Fibroblast of skin of scalp (primary cell): Measurements from ENCODE around the gene SDHB.
A peak's percentile ranks its signal among the peaks of the same experiment; 100 is the strongest.

Experiments used
- DNase-seq: peaks from one replicate; pipeline ENCODE4 v3.0.0-alpha.2; 2013

The SDHB gene

GRCh38 chr1:16986113-16986512, 67.7 kb downstream of the SDHB start:
- no peak for DNase-seq

GRCh38 chr1:16984717-16985116, 69.1 kb downstream of the SDHB start:
- peak; percentile 92 for DNase-seq

GRCh38 chr1:16983649-16984048, 70.2 kb downstream of the SDHB start:
- DNase-seq = no peak

- DNase-seq = no peak
Measured at GRCh38 chr1:16982902-16983301, 70.9 kb downstream of the SDHB start.

- DNase-seq = peak; percentile 93
Measured at GRCh38 chr1:16981269-16981849, 72.5 kb downstream of the SDHB start.

GRCh38 chr1:16980473-16981268, 73.2 kb downstream of the SDHB start, which contains the start of gene MFAP2:
TSS of gene MFAP2 (minus strand) at chr1:16980620. CDS start at chr1:16978273, 2,347 bp downstream.
- peak; percentile 68 for DNase-seq

- DNase-seq = peak; percentile 67
Measured at GRCh38 chr1:16979475-16980327, 74.1 kb downstream of the SDHB start.

GRCh38 chr1:16978567-16979474, 75.0 kb downstream of the SDHB start:
- DNase-seq = peak; percentile 89

GRCh38 chr1:16978139-16978538, 75.7 kb downstream of the SDHB start:
- DNase-seq = no peak

- DNase-seq = no peak
Measured at GRCh38 chr1:16977377-16977776, 76.5 kb downstream of the SDHB start.

- no peak for DNase-seq
Measured at GRCh38 chr1:16976966-16977365, 76.9 kb downstream of the SDHB start.

GRCh38 chr1:16975838-16976237, 78.0 kb downstream of the SDHB start:
- no peak for DNase-seq

- DNase-seq = no peak
Measured at GRCh38 chr1:16975211-16975610, 78.6 kb downstream of the SDHB start.

- no peak for DNase-seq
Measured at GRCh38 chr1:16973215-16973614, 80.6 kb downstream of the SDHB start.

GRCh38 chr1:16972189-16972895, 81.5 kb downstream of the SDHB start:
- no peak for DNase-seq

- DNase-seq = peak; percentile 57
Measured at GRCh38 chr1:16971341-16972188, 82.3 kb downstream of the SDHB start.

GRCh38 chr1:16970132-16970910, 83.5 kb downstream of the SDHB start:
- no peak for DNase-seq

- no peak for DNase-seq
Measured at GRCh38 chr1:16969651-16970050, 84.2 kb downstream of the SDHB start.

GRCh38 chr1:16969057-16969611, 84.7 kb downstream of the SDHB start:
- no peak for DNase-seq
